GM18868 (cell line): Measurements from ENCODE around the gene SMU1.
A peak's percentile ranks its signal among the peaks of the same experiment; 100 is the strongest.

ENCODE experiments used
- ATAC-seq: cut with Tn5 transposase; IDR thresholded peaks from one replicate; pipeline ENCODE4 v1.9.1; 2021; ENCODE audit warnings: mild to moderate bottlenecking, moderate library complexity; ENCODE audit not compliant: unreplicated experiment

The SMU1 gene

DNA sequence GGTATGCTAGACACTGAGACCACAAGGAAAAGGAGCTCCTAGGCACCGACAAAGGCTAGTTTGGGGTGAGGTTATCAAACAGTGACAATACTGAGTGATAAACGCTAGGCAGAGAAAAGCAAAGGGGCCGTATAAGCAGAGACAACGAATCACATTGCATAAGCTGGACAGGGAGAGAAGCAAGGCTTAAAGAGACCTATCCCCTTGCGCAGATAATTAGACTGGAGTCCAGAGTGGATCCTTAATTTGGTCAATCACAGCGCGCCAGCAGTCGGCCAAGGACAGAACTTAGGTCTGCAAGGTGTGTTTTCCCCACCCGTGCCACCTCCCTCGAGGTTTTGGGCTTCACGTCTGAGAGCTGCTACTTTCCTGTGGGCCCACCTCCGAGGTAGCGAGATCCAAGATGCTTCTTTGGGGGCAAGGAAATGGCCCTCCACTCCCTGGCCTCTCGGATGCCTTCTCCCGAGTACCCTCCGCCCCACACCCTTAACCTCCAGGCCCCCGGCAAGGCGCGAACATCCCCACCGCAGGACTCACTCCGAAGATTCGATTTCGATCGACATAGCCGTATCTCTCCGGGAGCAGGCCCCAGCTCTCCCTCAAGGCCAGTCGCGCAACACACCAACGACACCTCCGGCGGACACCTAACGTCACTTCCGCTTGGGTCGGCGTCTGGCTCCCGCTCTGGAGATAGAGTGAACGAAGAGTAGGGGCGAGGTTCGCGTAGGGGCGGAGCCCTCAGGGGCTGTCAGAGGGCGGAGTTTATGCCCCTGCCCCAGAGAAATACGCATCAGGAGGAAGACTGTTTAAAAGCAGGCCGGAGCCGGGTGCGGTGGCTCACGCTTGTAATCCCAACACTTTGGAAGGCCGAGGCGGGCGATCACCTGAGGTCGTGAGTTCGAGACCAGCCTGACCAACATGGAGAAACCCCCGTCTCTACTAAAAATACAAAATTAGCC, at the start of gene SMU1:
TSS of gene SMU1 (minus strand) at position 629 of the 959 bp plus-strand sequence. CDS start at position 563, 66 bp downstream.
- ATAC-seq = peak; percentile 99

DNA sequence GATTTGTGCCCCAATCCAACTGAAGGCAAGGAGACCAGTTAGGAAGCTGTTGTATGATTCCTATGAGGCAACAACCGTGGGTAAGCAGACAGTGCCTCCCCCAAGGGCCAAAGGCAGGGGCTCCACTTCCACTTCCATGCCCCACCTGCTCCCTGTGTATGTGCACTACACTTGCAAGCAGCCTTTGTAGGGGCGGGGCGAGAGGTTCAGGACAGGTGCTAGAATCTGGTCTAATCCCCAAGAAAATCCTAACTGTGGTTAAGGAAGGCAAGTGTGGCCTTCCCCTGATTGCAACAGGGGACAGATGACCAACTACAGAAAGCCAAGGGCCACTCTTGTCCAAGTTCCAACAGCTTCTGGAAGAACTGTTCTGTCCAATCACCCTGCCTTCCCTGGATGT, 49.0 kb upstream of the SMU1 start:
- ATAC-seq = no peak

DNA sequence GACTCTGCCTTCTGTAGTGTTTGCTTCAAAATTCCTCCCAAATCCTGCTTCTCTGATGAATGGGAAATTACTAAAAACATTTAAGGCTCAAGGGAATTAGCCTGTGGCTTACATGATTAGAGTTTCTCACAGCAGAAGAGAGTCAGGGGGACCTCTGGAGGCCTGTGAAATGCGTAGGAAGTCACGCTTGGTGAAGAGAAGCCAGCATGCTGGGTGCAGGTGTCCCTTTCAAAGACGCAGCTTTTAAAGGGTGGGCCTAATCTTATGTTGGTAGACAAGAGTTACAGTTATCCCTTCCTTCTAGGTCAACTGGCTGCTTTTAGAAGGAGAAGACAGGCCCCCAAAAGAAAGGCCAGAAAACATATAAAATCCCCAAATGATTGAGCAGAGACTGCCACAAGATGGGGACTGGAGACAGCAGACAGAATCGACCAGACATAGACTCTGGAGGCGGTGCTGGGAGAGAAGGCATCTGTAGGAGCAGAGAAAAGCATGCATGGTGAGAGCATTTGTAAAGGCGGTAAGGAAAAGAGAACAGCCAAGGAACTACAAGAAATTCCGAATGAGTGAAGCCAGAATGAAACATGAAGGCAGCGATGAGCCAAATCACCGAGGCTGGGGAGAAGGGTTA, 48.4 kb upstream of the SMU1 start:
- ATAC-seq = peak; percentile 59

DNA sequence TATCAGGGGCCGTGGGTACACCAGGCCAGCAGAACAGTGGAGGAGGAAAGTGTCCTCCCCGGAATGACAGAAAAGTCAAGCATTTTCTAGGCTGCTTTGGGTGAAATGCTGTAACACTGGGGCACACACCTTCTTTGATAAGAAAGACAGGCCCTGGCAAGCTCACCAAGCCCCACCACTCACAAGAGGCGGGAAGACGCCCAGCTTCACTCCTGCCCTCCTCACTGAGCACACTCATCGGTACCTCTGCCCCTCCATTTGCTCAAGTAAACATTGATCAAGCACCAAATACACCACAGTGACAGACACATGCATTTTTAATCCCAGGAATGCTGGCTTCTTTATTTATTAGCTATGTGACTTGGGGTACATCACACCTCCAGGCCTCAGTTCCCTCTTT, 47.6 kb upstream of the SMU1 start:
- ATAC-seq = no peak

DNA sequence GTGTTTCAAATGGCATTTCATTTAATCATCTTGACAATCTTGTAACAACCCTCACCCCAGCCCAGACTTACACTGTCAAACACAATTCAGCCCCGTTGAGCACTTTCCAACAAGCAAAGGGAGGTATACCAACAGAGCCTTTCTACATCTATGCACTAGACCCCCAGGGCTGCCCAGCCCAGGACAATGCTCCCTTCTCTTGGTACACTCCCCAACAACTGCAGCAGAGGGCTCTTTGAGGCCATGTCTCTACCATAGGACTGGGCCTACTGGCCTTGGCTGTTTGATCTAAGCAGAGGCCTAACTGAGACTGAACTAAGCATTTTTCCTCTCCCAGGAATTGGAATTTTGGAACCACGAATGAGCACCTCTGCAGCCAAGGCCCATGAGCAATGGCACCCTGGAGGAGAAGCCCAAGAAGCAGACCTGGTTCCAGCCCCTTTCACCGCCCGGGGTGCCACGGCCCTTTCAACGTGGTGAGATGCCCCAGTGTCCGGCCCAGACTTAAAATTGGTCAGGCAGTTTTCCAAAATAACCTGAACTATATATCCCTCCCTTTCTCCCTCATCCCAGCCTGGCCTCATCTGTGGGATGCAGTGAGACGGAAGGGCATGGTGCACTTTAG, 47.0 kb upstream of the SMU1 start:
- no peak for ATAC-seq

DNA sequence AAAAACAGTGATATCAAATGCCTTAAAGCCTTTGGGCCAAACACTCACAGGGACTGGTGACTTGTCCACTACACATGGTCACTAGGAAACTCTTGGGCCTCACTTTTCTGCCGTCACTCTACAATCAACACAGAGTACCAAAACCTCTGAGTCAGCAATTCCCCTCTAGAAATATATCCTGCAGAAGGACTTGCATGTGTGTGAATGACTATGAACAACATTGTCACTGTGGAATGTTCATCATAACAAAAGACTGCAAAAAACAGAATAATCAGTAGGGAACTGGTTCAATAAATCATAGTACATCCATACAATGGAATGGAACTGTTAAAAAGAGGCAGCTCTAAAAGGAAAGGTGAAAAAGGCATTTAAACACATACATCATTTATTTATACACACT, 44.1 kb upstream of the SMU1 start:
- no peak for ATAC-seq

DNA sequence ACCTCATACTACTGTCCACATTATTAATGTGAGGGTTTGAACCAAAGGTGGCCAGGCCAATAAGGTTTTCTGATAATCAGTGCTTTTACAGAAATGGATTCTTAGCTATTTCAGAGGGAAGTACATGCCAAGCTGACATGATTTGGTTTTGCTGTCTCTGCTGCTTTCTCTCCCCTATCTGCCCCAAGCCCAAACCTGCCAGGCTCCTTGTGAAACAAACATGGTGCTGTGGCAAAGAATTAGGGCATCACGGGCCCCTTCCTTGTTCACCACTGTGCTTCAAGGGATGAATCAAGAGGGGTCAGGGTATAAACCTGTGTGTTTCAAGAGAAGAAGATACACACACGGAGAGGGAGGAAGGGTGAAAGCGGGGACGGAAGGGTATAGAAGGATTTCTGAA, 41.3 kb upstream of the SMU1 start:
- ATAC-seq = no peak

DNA sequence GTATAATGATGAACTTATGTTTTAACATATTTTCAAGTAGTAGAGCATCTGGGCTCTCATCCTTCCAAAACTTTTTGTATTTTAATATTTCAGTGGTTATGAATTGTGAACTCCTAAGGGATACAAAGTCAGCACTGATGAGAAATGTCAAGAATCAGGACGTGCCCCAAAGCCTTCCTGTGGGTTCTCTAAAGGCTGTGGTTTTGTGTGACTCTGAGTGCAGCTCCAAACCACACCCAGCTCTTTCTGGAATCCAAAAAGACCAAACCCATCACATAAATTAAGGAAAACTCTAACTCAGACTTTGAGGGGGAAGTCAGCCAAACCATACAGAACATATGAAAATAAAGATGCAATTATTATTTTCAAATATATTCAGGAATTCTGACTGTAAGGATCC, 40.8 kb upstream of the SMU1 start:
- no peak for ATAC-seq

DNA sequence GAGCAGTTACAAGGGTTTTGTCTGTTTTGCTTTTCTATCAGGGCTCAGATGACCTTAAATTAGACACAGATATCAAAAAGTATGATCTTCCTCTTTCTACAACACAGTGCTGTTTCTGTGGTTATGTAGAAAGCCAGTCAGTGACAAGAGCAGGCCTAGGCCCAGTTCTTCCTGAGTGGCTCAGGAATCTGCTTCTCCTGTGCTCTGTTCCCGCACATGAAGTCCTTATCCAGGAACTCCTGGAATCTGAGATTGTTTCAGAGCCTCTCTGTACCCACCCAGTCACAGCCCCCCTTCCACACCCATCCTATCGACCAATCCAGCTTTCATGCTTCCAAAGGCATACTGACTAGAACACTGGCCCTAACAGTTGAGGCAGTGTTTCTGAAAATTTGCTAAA, 40.4 kb upstream of the SMU1 start:
- ATAC-seq = peak; percentile 66

DNA sequence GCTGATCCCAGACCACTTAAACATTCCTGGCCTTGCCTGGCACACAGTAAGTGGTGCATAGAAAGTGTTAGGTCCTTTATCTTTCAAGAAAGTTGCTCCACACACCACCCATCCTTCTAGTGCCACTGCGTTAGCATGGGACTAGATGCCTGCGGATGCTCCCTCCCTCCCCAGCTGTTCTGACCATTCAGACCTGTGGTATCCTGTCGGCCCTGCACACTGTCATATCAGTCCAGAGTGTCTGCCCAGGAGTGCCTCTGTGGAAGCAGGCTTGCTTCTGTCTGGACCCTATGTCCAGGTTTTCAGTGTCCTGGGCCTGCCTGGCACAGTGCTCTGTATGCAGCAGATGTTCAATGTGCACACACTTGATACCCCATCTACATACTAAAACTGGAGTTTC, 38.3 kb upstream of the SMU1 start:
- ATAC-seq = no peak

DNA sequence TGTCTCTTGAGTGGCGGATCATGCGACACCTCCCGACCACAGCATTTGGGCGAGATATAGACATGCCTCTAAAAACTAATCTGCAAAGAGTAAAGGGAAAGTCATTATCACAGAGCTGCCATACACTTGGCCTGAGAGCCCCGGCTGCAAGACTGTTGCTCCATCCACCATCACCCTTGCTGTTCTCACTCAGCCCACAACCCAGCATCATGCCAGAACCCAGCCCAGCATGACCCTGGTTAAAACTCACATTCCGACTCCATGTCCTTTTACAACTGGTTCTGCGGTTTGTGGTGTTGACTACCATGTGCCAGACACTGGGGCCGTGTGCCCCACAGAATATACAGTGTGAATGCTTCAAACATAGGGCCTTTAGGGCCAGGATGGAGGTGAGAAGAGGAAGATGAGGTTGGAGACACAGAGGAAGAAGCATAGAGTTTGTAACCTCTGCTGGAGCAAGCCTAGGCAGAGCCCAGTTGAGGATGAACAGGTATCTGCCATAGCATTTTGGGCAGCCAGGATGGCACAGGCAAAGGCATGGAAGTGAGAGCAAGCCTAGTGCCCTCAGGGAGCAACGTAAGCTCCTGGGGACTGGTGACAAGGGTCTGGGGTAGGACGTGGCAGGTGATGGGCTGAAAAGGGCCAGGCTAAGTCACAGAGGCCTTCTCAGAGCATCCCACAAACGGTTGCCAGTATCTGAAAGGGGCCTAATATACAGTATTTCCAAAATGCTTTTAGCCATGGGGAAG, 37.5 kb upstream of the SMU1 start:
- ATAC-seq = no peak

DNA sequence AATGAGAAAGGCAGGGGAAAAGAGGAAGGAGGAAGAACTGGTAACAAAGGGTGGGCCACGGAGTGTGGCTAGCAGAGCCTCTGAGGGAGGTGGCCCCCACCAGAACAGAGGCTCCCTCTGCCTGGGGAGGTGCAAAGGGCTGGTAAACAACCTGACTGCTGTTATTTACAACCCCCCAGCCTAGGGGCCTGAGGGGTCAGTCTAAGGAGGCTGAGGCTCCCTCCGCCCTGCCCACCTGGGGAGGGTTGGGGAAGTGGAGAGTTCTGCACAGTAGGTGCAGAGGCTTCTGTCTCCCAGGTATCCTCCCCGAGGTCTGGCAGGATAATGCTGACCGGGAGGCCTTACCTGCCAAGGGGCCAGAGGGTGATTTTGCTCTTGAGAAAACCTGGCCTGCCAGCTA, 35.6 kb upstream of the SMU1 start:
- no peak for ATAC-seq

DNA sequence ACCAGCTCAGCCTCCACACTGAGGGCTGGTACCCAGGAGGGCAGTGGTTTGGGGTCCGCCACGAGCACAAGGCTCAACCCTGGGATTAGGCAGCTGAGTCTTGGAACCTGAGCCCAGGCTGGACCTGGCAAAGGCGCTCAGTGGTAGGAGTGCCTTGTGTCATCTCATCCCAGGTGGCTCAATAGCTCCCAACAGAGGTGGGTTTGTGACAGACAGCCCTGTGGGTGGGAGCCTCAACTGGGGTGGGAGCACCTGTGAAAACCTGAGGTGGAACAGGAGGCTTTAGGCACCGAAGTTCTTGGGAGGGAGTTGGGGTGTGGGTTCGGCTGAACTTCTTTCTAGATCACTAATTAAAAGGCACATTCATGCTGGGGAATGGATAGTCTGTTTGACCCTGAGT, 35.2 kb upstream of the SMU1 start:
- no peak for ATAC-seq

DNA sequence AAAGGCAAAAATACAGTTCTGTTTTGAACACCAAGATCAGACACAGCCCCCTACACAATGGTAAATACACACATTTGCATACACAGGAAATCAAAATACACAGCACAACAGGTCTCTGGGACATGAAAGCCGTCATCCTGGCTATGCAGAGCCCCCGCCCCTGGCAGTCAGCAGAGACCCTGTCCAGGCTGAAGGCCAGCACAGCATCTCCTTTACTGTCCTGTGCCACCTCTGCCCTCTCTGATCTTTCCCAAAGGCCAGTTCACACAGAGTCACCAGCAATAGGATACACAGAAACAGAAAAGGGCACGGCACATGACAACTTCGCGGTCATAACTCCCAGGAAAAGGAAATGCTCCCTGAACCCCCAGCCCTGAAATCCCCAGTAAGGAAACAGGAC, 34.2 kb upstream of the SMU1 start:
- ATAC-seq = no peak

DNA sequence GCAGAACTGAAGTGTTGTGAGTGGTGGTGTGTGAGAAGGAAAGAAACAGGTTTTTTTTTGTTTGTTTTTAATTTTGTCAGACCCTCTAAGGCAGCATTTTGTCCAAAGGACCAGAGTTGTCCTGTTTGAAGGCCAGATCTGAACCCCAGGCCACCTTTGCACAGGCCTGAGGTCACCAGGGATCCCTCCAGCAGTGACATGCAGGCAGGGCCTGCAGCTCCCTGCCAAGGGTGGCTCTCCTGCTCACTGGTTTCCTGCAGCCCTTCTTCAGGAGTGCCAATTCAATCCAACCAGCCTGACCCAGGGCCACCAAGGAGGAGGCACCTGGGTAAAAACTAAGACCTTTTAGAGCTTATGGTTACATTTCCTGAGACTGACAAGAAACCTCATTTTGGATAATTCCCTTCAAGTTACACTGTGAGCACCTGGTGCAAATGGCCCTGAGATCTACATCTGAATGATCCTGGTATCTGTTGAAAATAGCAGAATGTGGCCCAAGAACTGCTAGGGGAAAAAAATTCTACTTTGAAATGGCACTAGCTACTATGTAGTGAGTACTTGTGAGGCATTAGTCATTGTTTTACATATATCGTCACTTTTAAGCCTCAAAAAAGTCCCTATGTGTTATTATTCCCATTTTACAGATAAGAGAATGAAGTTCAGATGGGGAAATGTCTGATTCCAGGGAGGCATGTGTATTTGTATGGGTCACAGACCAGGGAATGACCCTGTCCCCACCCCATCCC, 33.5 kb upstream of the SMU1 start:
- no peak for ATAC-seq

DNA sequence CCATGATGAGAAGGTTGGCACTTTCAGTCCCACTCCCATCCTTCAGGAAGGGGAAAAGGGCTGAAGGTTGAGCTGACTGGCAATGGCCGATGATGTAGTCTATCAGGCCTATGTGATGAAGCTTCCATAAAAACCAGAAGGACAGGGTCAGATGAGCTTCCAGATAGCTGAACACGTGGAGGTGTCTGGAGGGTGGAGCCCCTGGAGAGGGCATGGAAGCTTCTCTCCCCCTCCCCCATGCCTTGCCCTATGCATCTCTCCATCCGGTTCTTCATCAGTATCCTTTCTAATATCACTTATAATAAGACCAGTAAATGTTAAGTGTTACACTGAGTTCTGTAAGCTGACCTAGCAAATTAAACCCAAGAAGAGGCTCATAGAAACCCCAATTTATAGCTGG, 32.6 kb upstream of the SMU1 start:
- no peak for ATAC-seq

DNA sequence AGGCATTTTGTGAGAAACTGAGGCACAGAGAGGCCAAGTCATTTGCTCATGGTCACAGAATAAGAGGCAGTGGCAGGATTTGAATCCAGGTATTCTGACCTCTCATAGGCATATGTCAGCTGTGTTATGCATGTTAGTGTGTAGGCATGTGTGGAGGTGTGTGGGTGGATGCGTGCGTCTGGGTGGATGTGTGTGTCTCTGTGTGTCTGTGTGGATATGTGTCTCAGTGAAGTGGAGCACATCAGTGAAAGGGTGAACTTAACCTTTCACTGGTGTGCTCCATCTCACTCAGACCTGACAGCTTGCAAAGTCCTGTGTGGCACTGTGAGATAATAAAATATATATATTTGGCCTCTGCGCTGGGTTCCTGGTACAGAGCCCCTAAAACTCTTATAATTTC, 32.0 kb upstream of the SMU1 start:
- no peak for ATAC-seq

DNA sequence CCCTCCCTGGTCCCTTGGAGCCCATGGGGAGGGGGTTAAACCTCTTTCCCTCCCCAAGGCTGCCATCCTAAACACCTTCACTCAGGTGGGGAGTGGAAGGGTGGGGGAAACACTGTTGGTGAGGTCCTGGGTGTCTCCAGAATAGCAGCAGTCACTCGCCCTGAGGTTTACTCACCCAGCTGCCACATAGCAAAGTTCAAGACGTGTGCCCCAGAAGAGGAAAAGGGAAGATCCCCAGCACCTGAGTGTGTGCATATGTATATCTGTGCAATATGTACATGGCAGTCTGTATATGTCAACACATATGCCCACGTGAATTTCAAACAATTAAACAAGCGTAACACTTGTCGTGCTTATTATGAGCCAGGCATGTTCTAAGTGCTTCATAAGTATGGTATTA, 31.3 kb upstream of the SMU1 start:
- no peak for ATAC-seq

DNA sequence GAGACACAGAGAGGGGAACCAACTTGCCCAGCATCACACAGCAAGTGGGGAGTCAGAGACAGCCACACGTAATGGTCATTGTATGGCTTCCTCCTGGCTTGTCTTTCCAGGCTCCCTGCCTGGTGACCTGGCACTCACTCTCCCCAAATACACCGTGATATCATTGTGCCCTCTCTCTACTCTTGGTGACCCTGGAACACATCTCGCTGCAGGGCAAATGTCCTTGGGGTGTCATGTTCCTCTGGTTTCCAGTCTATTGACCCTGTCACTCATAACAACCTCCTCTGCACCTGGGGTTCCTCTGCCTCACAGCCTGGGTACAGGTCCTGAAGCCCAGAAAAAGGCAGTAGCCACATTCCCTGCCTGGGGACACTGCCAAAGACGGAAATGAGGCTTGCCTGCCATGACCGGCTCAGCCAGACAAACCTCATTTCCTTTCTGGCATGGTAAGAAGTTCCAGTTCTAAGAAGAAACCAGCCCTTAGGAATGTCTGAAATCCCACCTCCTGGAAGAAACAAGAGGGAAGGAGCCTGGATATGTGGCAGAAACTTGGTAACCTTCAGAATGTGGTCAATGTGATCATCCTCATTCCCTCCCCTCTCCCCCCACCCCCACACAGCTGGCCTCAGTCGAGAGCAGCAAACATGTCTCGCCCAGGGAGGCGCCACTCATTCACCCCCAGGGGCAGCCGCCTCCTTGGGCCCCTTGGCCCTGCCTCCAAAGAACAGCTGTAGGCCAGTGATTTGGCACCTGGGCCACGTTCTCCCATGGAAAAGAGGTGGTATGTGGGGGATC, 30.6 kb upstream of the SMU1 start:
- no peak for ATAC-seq

DNA sequence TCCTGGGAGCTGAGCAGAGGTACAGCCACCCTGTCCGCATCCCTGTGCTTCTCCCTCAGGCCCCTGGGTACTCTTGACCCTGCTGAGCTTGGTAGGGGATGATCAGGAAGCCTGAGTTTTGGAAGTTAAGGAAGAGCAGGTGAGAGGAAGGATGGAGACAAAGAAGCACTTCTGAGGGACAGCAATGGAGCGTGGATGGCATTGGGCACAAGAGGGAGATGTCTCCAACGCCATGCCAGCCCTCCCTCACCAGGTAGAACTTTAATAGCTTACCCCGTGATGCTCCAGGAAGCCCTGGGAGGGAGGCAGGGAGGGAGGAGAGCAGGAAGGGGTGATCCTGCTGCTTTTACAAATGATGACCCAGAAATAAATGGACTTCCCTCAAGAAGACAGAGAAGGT, 29.9 kb upstream of the SMU1 start:
- ATAC-seq = no peak
